Stomach (tissue), 9 donors: ENCODE measurements around the gene SLC25A41. TPM values are rescaled to one million over a fixed set of nuclear protein-coding genes. Genes with fewer than 3 reads are reported as not detected.
"Not testable (repeated sequence)": the region's sequence is repeated elsewhere in the genome, so short reads cannot be mapped to it uniquely, and the experiment has no call there.

Source experiments
- DNase-seq, 2 donors: peaks; one replicate each; pipeline versions ENCODE4 v3.0.0 to v3.0.0-alpha.2; 2013 to 2019
- H3K27ac ChIP-seq, 5 donors: fragments of 200-600 bp in 4 of 5; sonication (generic) in 4 of 5; one replicate each; pipeline ENCODE4 v1.5.1; 2013 to 2019; ENCODE audit warnings: mild to moderate bottlenecking in 1 of 5, moderate library complexity in 1 of 5
- H3K27me3 ChIP-seq, 3 donors: fragments of 200-600 bp; sonication (generic); one replicate each; pipeline ENCODE4 v1.5.1; 2017 to 2019; ENCODE audit warnings: mixed run types in 1 of 3
- H3K36me3 ChIP-seq, 4 donors: fragments of 200-600 bp; sonication (generic); 1 replicate in 3 of 4; 2 replicates in 1 of 4; pipeline ENCODE4 v1.5.1; 2016 to 2019
- H3K4me1 ChIP-seq, 4 donors: fragments of 200-600 bp; sonication (generic); one replicate each; pipeline ENCODE4 v1.5.1; 2016 to 2019
- H3K4me3 ChIP-seq, 4 donors: fragments of 200-600 bp; sonication (generic) in 3 of 4; one replicate each; pipeline ENCODE4 v1.5.1; 2016 to 2019; ENCODE audit warnings: mild to moderate bottlenecking in 1 of 4
- H3K9me3 ChIP-seq, 4 donors: fragments of 200-600 bp; sonication (generic); one replicate each; pipeline ENCODE4 v1.5.1; 2016 to 2019
- EP300 ChIP-seq: sonication (generic); formaldehyde crosslinking; IDR thresholded peaks from one replicate; pipeline ENCODE4 v1.6.1; 2017; ENCODE audit warnings: antibody characterized with exemption
- POLR2A ChIP-seq, 4 donors: fragments of 450-650 bp; IDR thresholded peaks; one replicate each; pipeline ENCODE4 v1.6.1; 2016; ENCODE audit warnings: antibody characterized with exemption in 4 of 4, control low read depth in 2 of 4, mild to moderate bottlenecking in 1 of 4, moderate library complexity in 1 of 4
- POLR2AphosphoS5 ChIP-seq, 3 donors: sonication (generic); formaldehyde crosslinking; IDR thresholded peaks; one replicate each; pipeline ENCODE4 v1.6.1; 2016; ENCODE audit warnings: antibody characterized with exemption in 3 of 3
- WGBS, 5 donors: extraction: QIAGEN DNeasy Blood & Tissue Kit in 3 of 5; methylation state at CpG; one replicate each; pipeline versions ENCODE4 v1.1.5 to v1.1.7; 2013 to 2018; 5-methylcytosine and 5-hydroxymethylcytosine counted together
- intact Hi-C: fragments of 100-400 bp; cut with DNase I; formaldehyde crosslinking; loops from one replicate; pipeline ENCODE4 v1.15.1; 2023; ENCODE audit warnings: low total_unique reads
- polyA plus RNA-seq, 3 donors: library from polyadenylated mRNA; stranded (reverse); fragments of 200-250 nt; gene quantifications; one replicate each; pipeline ENCODE4 v1.2.3, GENCODE V29; 2013
- total RNA-seq, 5 donors: library from RNA; depleted of rRNA; stranded (reverse); fragments of >200 nt; gene quantifications; one replicate each; pipeline versions ENCODE4 v1.1.0 to v1.2.3, GENCODE V29; 2014 to 2016
- TF ChIP-seq, protein P1 (sequence below), 7 experiments: fragments of 450-650 bp in 4 of 7; fragments of 200-600 bp in 3 of 7; sonication (generic) in 3 of 7; IDR thresholded peaks; one replicate each; pipeline ENCODE4 v1.5.1; 2016 to 2019; ENCODE audit warnings: antibody characterized with exemption in 7 of 7, control low read depth in 2 of 7, mild to moderate bottlenecking in 1 of 7
- donor health status: healthy with polysubstance abuse.
- donor health status: Bipolar disorder and iron deficiency.
- donor health status: healthy.

The SLC25A41 gene
- total and polyA plus RNA-seq, 8 donors: 0.80 to 4.9 TPM; not detected in 6

DNA sequence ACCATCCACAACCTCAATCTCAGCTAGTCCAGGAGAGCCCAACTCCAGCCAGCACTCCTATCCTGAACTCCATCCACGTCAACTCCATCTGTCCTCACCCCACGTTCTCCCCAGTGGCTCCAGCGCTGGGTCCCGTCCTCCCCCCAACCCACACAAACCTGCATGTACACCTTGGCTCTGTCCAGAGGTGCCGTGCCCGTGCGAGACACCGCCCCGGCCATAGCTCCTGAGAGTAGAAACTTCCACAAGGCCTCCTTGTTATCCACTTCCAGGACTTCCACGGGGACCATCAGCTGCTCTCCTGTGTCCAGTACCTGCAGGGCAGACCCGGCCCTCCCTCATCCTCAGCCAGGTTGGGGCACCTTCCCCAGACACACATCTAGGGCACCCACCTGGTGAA, 1.7 kb downstream of the SLC25A41 start:
- Histone ChIP-seq H3K9me3 (no peaks in the 10 kb centered on the region), H3K36me3 (no peaks in the 10 kb centered on the region), H3K27me3 (no peaks in the 10 kb centered on the region), H3K4me3 (no peak overlapping the region), H3K27ac (no peak overlapping the region), H3K4me1 (no peaks in the 10 kb centered on the region)
- intact Hi-C loops: no loop called here
- 90 to 95% (median 92%) methylated on average over 11 of the region's 11 CpGs for WGBS, 5 donors
- TF ChIP-seq, protein P1, sequence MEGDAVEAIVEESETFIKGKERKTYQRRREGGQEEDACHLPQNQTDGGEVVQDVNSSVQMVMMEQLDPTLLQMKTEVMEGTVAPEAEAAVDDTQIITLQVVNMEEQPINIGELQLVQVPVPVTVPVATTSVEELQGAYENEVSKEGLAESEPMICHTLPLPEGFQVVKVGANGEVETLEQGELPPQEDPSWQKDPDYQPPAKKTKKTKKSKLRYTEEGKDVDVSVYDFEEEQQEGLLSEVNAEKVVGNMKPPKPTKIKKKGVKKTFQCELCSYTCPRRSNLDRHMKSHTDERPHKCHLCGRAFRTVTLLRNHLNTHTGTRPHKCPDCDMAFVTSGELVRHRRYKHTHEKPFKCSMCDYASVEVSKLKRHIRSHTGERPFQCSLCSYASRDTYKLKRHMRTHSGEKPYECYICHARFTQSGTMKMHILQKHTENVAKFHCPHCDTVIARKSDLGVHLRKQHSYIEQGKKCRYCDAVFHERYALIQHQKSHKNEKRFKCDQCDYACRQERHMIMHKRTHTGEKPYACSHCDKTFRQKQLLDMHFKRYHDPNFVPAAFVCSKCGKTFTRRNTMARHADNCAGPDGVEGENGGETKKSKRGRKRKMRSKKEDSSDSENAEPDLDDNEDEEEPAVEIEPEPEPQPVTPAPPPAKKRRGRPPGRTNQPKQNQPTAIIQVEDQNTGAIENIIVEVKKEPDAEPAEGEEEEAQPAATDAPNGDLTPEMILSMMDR (IDR thresholded peaks at IDR 0.05): no peak
- TF ChIP-seq POLR2A (IDR thresholded peaks at IDR 0.05) (no peak), EP300 (no peak), POLR2AphosphoS5 (IDR thresholded peaks at IDR 0.05) (no peak)
- no peak for DNase-seq

DNA sequence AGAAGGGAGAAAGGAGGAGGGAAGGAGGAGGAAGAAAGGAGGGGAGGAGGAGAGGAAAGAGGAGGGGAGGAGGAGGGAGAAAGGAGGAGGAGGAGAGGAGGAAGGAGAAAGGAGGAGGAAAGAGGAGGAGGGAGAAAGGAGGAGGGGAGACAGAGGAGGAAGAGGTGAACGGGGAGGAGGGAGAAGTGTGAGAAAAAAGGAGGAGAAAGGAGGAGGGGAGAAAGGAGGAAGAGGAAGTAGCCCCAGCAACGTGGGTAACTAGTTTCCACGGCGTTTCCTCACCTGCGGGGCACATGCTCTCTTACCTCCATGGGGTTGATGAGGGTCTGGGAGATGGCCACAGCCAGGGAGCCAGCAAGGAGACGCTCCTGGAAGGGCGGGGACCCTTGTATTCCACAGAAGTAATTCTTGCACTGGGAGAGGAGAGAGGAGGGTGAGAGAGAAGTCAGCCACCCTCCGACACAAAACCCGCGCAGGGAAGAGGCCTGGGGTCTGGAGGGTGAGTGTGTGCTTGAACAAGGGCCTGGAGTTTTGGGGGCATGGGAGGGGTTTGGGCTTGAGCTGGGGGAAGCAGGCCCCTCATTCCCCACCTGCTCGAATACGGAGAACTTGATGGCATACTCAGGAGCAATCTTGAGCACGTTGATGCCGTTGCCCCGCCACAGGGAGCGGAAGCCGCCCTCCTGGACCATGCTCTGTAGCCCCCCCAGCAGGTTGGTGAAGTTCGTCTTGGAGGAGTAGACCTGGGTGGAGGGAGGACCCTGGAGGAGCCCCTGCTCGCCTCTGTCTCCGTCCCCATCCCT, 3.9 kb downstream of the SLC25A41 start:
- no peak overlapping the region for H3K27ac ChIP-seq
- WGBS, 5 donors: 54 to 62% (median 55%) methylated on average over 19 to 20 of the region's 20 CpGs
- DNase-seq: no peak
- intact Hi-C loops: no loop called here
- no peaks in the 10 kb centered on the region for H3K9me3 ChIP-seq
- H3K27me3 ChIP-seq: no peaks in the 10 kb centered on the region
- H3K4me3 ChIP-seq: no peak overlapping the region
- TF ChIP-seq POLR2A (IDR thresholded peaks at IDR 0.05): no peak
- TF ChIP-seq, protein P1 (IDR thresholded peaks at IDR 0.05): no peak
- no peak for TF ChIP-seq EP300
- no peak for TF ChIP-seq POLR2AphosphoS5 (IDR thresholded peaks at IDR 0.05)
- H3K4me1 ChIP-seq: peaks cover 0 to 8% (median 3%) of the 10 kb centered on the region in 4 donors
- no peaks in the 10 kb centered on the region for H3K36me3 ChIP-seq

DNA sequence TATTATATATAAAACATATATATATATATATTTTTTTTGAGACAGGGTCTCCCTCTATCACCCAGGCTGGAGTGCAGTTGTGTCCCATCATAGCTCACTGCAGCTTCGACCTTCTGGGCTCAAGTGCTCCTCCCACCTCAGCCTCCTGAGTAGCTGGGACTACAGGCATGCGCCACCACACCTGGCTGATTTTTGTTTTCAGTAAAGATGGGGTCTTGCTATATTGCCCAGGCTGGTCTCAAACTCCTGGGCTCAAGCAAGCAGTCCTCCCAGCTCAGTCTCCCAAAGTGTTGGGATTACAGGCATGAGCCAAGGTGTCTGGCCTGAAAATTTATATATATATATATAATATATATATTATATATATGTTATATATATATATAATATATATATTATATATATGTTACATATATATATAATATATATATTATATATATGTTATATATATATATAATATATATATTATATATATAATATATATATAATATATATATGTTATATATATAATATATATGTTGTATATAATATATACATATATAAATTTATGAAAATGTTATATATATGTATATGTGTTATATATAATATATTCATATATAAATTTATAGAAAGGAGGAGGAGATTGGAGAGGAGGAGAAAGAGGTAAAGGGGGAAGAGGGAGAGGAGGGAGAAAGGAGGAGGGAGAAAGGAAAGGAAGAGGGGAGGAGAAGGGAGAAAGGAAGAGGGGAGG, 4.7 kb downstream of the SLC25A41 start:
- H3K27me3 ChIP-seq, H3K27ac ChIP-seq, H3K9me3 ChIP-seq, H3K4me3 ChIP-seq, H3K4me1 ChIP-seq, intact Hi-C loops, H3K36me3 ChIP-seq, DNase-seq: not testable (repeated sequence)
- 72 to 88% (median 87%) methylated on average over 2 of the region's 2 CpGs for WGBS, 5 donors

DNA sequence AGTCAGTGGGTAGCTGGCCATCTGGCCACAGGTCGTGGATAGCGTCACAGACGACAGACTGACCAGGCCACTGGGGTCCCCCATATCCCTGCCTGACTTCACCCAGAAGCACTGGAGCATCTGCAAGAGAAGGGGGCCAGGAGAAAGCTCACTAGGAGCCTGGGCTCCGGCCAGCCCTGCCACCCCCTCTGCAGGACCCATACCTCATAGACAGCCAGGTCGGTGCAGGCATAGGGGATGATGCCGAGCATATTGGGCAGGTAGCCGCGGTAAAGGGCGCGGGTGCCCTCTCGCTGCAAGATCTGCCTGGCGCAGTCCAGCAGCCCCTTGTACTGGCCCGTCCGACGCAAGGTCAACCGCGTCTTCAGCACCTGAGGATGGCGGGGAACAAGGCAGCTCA, 6.4 kb downstream of the SLC25A41 start:
- DNase-seq: no peak
- intact Hi-C loops: no loop called here
- WGBS, 5 donors: 92 to 97% (median 95%) methylated on average over 16 to 18 of the region's 18 CpGs

More for the DNA sequence above, 6.4 kb downstream of the SLC25A41 start:
- H3K27me3 ChIP-seq: no peaks in the 10 kb centered on the region
- H3K4me3 ChIP-seq: no peak overlapping the region
- H3K36me3 ChIP-seq: peaks cover 0 to 3% (median under 1%) of the 10 kb centered on the region in 4 donors
- TF ChIP-seq POLR2A (IDR thresholded peaks at IDR 0.05): no peak
- TF ChIP-seq POLR2AphosphoS5 (IDR thresholded peaks at IDR 0.05): no peak
- TF ChIP-seq, protein P1 (IDR thresholded peaks at IDR 0.05): no peak
- TF ChIP-seq EP300: no peak
- H3K4me1 ChIP-seq: peaks cover 10 to 27% (median 20%) of the 10 kb centered on the region in 4 donors
- H3K27ac ChIP-seq: no peak overlapping the region
- no peaks in the 10 kb centered on the region for H3K9me3 ChIP-seq
